T-helper 17 cell (primary cell): ENCODE results near the gene CD82. TPM values are rescaled to one million over a fixed set of nuclear protein-coding genes. Genes with fewer than 3 reads are reported as not detected.

Experiments used
- ATAC-seq: fragments of 150-1000 bp; cut with Tn5 transposase; 2 replicates; pipeline ENCODE4 v1.10.0; 2021; ENCODE audit warnings: mild to moderate bottlenecking, moderate library complexity
- DNase-seq, 3 donors: peaks; one replicate each; pipeline versions ENCODE4 v3.0.0 to v3.0.0-alpha.2; 2020 to 2021
- H3K9me3 ChIP-seq: one replicate; pipeline ENCODE4 v1.7.0; 2013; ENCODE audit warnings: low read length, mild to moderate bottlenecking; ENCODE audit not compliant: control insufficient read depth, poor library complexity, severe bottlenecking
- H3K27ac Mint-ChIP-seq: one replicate; pipeline ENCODE4 v1.8.0; 2022; ENCODE audit warnings: mild to moderate bottlenecking, moderate library complexity, mixed read lengths
- H3K27me3 Mint-ChIP-seq: one replicate; pipeline ENCODE4 v1.8.0; 2022; ENCODE audit warnings: mixed read lengths
- H3K36me3 Mint-ChIP-seq: one replicate; pipeline ENCODE4 v1.8.0; 2022; ENCODE audit warnings: low read depth, mixed read lengths
- H3K4me1 Mint-ChIP-seq: one replicate; pipeline ENCODE4 v1.8.0; 2022; ENCODE audit warnings: mild to moderate bottlenecking, mixed read lengths
- H3K4me3 Mint-ChIP-seq: one replicate; pipeline ENCODE4 v1.8.0; 2022; ENCODE audit warnings: mild to moderate bottlenecking, moderate library complexity, mixed read lengths
- total RNA-seq, 4 donors: library from RNA in 2 of 4; stranded (reverse) in 2 of 4; gene quantifications; one replicate each; pipeline ENCODE4 v1.2.3 and lab custom pipeline; 2022 to 2026

Gene CD82
- total RNA-seq, 2 donors from 2014 or later, result 112 to 146 TPM

DNA sequence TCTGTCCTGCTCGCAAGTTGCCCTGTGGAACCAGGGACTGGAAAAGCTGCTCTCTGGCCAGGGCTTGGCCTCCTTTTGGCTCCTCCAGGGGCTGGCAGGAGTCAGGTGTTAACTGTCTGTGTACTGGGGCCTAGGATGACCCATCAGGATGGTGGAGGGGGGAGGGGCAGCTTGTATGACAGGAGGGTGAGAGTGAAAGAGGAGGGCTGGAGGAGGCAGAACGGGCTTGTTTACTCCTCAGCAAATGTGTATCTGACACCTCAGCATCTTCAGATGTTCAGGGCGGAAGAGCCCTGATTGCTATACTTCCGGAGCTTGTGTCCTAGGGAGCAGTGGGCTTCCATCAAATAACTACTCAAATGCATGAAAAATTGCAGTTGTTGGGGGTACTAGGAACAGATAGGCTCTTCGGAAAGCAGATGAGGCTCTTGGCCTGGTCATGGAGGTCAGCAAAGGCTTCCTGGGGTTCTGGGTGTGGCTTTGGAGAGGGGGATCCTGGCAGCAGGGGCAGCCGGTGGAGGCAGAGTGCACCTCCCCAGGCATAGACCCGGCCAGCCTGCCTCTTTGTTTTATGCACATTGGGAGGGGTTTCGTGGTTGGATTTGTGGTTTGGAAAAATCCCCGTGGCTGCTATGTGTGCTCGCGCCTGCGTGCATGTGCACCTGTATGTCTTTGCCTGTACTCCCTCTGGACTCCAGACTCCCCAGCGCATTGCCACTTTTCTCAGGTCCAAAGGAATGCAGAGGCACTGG, 31.2 kb downstream of the CD82 start:
- peaks cover 71% of the 10 kb centered on the region for H3K4me1 Mint-ChIP-seq
- peak overlapping the region; percentile 97 for H3K27ac Mint-ChIP-seq
- H3K9me3 ChIP-seq, result no peaks in the 10 kb centered on the region
- H3K4me3 Mint-ChIP-seq, result peak overlapping the region; percentile 89
- ATAC-seq, result peak; percentile 91
- peak; percentile 55 to 73 (median 68) for DNase-seq
- peaks cover 2% of the 10 kb centered on the region for H3K36me3 Mint-ChIP-seq
- H3K27me3 Mint-ChIP-seq, result no peaks in the 10 kb centered on the region

DNA sequence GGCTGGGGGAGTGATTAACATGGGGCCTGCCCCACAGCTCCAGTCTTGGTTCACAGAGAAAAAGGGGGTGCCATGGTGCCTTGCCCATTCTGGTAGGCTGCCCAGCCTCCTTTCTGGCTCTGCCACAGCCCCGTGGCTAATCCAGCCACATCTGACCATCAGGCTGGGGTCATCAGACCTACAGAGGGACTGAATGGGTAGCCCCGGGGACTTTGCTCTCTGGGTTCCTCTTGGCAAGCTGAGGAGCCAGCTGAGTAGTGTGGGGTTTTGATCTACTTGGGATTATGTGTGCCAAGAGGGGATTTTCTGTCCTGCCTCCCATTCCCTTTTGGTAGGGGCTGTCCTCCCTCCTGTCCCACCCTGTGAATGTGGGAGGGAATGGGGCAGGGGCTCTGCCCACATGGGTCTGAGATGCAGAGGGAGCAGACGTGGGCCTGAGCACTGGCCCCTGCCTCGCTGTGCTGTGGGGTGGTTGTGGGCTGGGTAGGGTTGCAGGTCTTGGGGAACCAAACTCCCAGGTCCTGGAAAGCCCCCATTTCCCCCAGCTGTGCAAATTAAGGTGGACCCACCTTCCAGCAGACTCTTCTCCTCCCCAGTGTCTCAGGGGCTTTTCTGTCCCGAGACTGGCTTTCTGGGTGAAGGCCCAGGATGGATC, 32.0 kb downstream of the CD82 start:
- H3K27me3 Mint-ChIP-seq, result no peaks in the 10 kb centered on the region
- DNase-seq, result no peak
- peaks cover 65% of the 10 kb centered on the region for H3K4me1 Mint-ChIP-seq
- H3K4me3 Mint-ChIP-seq, result peak overlapping the region; percentile 89
- H3K27ac Mint-ChIP-seq, result peak overlapping the region; percentile 97
- peak; percentile 28 for ATAC-seq
- H3K9me3 ChIP-seq, result no peaks in the 10 kb centered on the region
- H3K36me3 Mint-ChIP-seq, result peaks cover 2% of the 10 kb centered on the region

DNA sequence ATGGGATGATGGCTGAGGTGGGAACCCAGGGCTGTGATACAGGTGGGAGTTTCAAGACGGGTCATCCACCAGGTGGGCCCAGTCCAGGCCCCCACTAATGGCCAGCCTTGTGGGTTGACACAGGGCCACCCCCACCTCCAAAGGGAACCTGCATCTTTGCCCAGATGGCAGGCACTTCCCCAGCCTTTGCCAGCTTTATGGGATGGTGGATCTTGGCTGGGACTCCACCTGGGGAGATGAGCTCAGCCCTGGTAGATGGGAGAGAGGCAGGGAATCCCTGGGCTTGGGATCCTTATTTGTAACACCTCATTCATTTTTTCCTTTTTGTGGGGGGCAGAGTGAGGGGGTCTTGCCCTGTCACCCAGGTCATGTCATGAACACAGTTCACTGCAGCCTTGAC, 33.4 kb downstream of the CD82 start:
- H3K4me3 Mint-ChIP-seq, result no peak overlapping the region
- H3K36me3 Mint-ChIP-seq, result peaks cover 3% of the 10 kb centered on the region
- no peaks in the 10 kb centered on the region for H3K27me3 Mint-ChIP-seq
- DNase-seq, result no peak
- no peaks in the 10 kb centered on the region for H3K9me3 ChIP-seq
- H3K4me1 Mint-ChIP-seq, result peaks cover 57% of the 10 kb centered on the region
- peak overlapping the region; percentile 97 for H3K27ac Mint-ChIP-seq
- no peak for ATAC-seq

DNA sequence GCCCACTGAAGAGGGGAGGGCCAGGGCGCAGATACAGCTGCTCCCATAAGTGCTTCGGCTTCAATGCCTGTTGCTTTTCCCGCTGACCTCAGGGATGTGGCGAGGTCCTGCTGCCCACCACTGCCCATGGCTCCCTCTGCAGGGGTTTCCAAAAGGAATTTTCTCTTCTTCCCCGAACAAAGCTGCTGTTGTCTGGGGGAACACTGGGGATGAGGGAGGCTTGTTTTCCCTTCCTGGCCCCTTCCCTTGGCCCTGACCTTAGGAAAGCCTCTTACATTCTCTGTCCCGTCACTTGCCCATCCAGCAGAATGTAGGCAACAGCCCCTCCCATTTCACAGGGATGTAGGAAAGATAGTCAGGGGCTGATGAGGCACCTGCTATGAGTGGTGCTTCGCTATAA, 34.8 kb downstream of the CD82 start:
- Mint-ChIP-seq H3K4me3 (no peak overlapping the region), H3K27ac (peak overlapping the region; percentile 97)
- ATAC-seq, result no peak

DNA sequence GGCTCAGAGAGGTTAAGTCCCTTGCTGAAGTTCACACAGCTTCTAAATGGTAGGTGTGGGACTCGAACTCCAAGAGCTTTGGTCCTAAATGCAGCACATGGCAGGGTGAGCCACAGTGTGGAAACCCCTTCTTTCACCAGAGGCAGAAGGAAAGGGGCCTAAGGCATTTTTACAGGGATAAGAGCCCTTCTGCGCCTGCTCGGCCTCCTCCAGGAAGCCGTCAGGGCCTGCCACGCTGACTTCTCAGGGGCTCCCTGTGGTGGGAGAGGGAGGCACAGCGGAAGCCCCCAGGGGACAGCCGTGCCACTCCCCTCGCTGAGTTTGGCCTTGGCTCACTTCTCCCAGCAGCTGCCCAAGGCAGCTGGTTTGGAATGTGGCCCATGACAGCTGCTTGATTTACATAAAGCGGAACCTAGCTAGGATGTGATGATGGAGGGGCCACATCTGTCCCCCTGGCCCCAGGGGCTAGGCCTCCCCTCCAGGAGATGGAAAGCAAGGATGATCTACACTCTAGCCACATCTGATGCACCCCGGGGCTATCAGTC, 35.4 kb downstream of the CD82 start:
- Mint-ChIP-seq H3K4me1 (peaks cover 42% of the 10 kb centered on the region), H3K27ac (peak overlapping the region; percentile 97), H3K4me3 (no peak overlapping the region), H3K36me3 (peaks cover 6% of the 10 kb centered on the region), H3K27me3 (no peaks in the 10 kb centered on the region)
- H3K9me3 ChIP-seq, result no peaks in the 10 kb centered on the region
- DNase-seq (no peak), ATAC-seq (no peak)

More for the DNA sequence above, 34.8 kb downstream of the CD82 start:
- H3K36me3 Mint-ChIP-seq, result peaks cover 6% of the 10 kb centered on the region
- H3K27me3 Mint-ChIP-seq, result no peaks in the 10 kb centered on the region
- H3K9me3 ChIP-seq, result no peaks in the 10 kb centered on the region
- H3K4me1 Mint-ChIP-seq, result peaks cover 46% of the 10 kb centered on the region
- no peak for DNase-seq

DNA sequence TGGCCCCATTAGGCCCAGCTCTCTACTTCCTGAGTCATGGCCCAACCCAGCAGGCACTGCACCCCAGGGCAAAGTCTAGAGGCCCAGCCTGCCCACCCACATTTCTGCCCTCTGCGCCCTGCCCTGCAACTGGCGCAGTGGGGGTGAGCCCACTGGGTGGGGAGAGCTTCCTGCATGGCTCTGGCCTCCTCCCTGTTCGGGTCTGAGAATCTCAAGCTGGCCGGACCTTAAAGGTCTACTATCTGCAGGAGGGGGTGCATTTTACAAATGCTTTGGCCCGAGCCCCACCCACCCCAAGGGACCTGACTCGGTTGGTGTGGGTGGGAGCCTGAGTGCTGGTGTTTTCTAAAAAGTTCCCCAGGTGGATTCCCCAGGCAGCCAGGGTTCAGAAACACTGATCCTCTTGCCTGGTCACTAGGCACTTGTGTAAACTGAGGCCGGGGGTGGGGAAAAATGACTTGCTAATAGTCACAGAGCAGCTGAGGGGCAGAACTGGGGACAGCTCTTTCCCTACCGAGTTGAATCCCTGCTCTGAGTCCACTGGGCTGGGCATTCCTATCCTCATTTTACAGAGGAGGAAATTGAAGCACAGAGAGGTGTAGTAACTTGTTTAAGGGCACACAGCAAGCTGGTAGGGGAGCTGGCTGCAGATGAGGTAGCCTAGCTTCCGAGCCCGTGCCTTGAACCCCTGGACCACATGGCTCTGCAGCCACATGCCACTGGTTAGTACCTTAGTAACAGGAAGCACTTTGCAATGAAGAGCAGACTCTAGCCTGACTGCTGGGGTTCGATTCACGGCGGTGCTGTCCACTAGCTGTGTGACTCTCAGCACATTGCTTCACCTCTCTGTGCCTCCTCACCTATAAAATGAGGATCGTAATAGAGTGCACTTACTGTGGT, 36.3 kb downstream of the CD82 start:
- H3K27ac Mint-ChIP-seq, result peak overlapping the region; percentile 97
- H3K4me1 Mint-ChIP-seq, result peaks cover 35% of the 10 kb centered on the region
- H3K27me3 Mint-ChIP-seq, result no peaks in the 10 kb centered on the region
- ATAC-seq, result no peak
- no peak for DNase-seq
- no peaks in the 10 kb centered on the region for H3K9me3 ChIP-seq
- H3K36me3 Mint-ChIP-seq, result peaks cover 8% of the 10 kb centered on the region
- no peak overlapping the region for H3K4me3 Mint-ChIP-seq

DNA sequence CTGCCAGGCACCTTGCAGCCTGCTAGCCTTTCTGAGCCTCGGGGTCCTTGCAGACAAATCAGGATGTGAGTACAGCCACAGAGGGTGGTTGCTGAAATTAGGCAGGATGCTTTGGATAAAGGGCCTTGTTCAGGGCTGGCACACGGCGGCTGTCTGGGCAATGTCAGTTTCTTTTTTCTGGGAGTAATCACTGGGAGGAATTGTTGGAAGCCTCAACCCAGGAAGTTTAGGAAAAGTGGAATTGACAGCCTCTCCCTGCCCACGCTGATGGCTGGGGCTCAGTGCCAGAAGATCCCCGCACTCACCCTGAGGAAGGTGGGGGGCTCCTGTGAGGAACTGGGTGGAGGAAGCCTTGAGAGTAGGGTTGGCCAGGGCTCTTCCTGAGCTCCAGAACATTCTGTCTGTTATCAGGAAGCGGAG, 37.4 kb downstream of the CD82 start:
- Mint-ChIP-seq H3K36me3 (peaks cover 8% of the 10 kb centered on the region), H3K4me3 (no peak overlapping the region), H3K27me3 (no peaks in the 10 kb centered on the region), H3K27ac (peak overlapping the region; percentile 97), H3K4me1 (peaks cover 30% of the 10 kb centered on the region)
- no peak for ATAC-seq
- no peak for DNase-seq
- no peaks in the 10 kb centered on the region for H3K9me3 ChIP-seq

DNA sequence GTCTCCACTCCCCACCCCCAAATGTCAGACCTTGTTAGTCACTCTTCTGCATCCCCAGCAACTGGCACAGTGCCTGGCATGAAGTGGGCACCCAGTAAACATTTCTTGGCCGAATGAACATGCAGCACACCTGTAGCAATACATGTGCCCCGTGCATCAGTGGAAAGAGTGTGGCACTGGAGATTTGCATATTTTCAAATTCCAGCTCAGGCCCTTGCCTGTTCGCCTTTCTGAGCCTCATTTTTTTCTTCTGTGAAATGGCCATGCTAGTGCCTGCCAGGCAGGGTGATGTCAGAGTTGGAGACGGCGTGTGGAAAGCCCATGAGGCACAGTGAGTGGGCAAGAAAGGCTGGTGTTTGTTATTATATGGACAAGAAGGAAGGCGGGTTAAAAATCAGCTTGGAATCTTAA, 38.7 kb downstream of the CD82 start:
- H3K4me1 Mint-ChIP-seq, result peaks cover 34% of the 10 kb centered on the region
- H3K27ac Mint-ChIP-seq, result peak overlapping the region; percentile 69
- ATAC-seq (no peak), DNase-seq (no peak)
- H3K9me3 ChIP-seq, result no peaks in the 10 kb centered on the region
- peaks cover 6% of the 10 kb centered on the region for H3K36me3 Mint-ChIP-seq
- no peaks in the 10 kb centered on the region for H3K27me3 Mint-ChIP-seq
- H3K4me3 Mint-ChIP-seq, result peak overlapping the region; percentile 56

DNA sequence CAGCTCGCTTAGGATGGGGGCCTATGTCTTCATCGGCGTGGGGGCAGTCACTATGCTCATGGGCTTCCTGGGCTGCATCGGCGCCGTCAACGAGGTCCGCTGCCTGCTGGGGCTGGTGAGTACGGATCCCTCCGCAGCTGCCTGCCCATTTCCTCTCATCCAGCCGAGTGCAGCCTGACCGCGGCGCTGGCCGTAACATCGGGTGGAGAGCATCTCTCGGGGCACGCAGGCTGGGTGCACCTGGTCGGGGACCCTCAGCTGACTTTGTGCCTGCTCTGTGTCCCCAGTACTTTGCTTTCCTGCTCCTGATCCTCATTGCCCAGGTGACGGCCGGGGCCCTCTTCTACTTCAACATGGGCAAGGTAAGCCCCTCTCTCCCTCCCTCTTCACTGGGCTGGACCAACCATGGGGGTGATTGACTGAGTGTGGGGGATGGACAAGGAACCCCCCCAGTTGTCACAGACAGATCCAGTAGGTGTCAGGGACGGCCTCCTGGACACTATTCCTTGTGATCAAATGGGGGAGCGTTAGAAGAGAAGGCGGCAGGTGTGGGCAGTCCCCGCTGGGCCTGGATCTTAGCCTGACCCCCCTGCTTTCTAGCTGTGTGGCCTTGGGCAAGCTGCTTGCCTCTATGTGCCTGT, 39.7 kb downstream of the CD82 start:
- peaks cover 6% of the 10 kb centered on the region for H3K36me3 Mint-ChIP-seq
- no peak overlapping the region for H3K27ac Mint-ChIP-seq
- peaks cover 42% of the 10 kb centered on the region for H3K4me1 Mint-ChIP-seq
- no peak overlapping the region for H3K4me3 Mint-ChIP-seq
- DNase-seq, result no peak
- H3K27me3 Mint-ChIP-seq, result no peaks in the 10 kb centered on the region
- no peak for ATAC-seq
- no peaks in the 10 kb centered on the region for H3K9me3 ChIP-seq

DNA sequence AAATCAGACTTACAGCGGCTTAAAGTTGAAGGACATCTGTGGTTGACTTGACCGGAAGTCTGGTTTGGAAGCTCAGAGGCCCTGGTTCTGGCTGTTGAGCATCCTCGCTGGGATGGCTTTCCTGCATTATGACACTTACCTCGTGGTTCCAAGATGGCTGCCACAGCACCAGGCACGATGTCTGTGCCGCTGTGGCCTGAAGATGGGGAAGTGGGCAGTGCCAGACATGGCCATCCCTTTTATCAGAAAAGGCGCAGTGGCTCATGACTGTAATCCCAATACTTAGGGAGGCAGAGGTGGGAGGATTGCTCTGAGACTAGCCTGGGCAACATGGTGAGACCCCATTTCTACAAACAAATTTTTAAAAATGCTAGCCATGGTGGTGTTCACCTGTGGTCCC, 40.5 kb downstream of the CD82 start:
- ATAC-seq (no peak), DNase-seq (no peak)
- H3K27me3 Mint-ChIP-seq, result no peaks in the 10 kb centered on the region
- no peak overlapping the region for H3K4me3 Mint-ChIP-seq
- no peak overlapping the region for H3K27ac Mint-ChIP-seq
- peaks cover 6% of the 10 kb centered on the region for H3K36me3 Mint-ChIP-seq
- peaks cover 40% of the 10 kb centered on the region for H3K4me1 Mint-ChIP-seq
- H3K9me3 ChIP-seq, result no peaks in the 10 kb centered on the region

DNA sequence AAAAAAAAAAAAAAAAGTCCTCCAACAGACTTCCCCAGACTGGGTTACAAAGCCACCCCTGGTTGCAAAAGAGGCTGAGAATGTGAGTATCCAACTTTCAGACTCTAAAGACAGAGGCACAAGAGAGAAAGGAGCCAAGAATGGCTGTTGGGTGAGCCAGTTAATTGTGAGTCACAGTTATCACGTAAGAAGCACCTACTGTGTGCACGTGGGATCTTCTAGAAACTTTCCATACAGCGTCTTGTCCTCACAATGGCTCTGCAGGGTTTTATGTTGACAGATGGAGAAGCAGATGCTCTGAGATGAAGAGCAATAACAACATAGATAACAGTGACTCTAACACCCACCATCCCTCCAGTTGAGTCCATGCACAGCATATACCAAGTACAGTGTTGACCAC, 41.0 kb downstream of the CD82 start:
- Mint-ChIP-seq H3K27ac (peak overlapping the region; percentile 79), H3K36me3 (peaks cover 6% of the 10 kb centered on the region), H3K27me3 (no peaks in the 10 kb centered on the region)

DNA sequence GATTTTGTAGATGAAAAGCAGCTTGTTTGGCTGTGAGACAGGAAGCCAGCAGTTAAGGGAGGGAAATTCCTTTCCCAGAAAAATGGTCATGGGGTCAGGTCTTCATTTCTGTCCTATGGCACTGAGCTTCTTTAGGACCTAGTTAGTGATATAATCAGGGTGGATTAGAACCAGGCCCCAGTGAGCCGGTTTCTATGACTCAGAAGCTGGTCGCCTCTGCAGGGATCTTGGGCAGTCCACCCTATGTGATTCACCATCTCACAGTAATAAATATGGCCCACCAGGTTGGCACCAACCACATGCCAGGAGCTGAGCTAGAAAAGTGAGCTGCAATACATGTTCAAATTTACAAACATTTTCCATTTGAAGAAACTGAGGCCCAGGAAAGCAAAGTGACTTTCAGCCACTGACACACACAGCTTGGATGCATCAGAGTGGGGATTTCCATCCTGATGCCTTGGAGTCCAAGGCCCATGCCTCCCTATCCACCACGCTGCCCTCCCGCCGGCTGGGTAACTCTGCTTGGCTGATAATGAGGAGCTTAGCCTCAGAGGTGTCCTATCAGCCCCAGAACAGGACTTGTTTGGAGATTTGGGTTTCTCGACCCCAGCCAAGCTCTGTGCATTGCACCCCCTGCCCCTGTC, 42.0 kb downstream of the CD82 start:
- DNase-seq, result no peak
- peaks cover 43% of the 10 kb centered on the region for H3K4me1 Mint-ChIP-seq
- no peaks in the 10 kb centered on the region for H3K27me3 Mint-ChIP-seq
- peaks cover 6% of the 10 kb centered on the region for H3K36me3 Mint-ChIP-seq
- no peak for ATAC-seq
- H3K9me3 ChIP-seq, result no peaks in the 10 kb centered on the region
- H3K4me3 Mint-ChIP-seq, result no peak overlapping the region
- H3K27ac Mint-ChIP-seq, result peak overlapping the region; percentile 79

More for the DNA sequence above, 41.0 kb downstream of the CD82 start:
- peaks cover 39% of the 10 kb centered on the region for H3K4me1 Mint-ChIP-seq
- no peaks in the 10 kb centered on the region for H3K9me3 ChIP-seq
- DNase-seq (no peak), ATAC-seq (no peak)
- H3K4me3 Mint-ChIP-seq, result peak overlapping the region; percentile 49
